AG10803 (cell line): ENCODE results near the gene PLIN1.

ENCODE experiments used
- DNase-seq: peaks from one replicate; pipeline ENCODE4 v3.0.0; 2010; ENCODE audit warnings: low read depth
- H3K4me3 ChIP-seq: 2 replicates; pipeline ENCODE4 v1.5.1; 2011; ENCODE audit warnings: mild to moderate bottlenecking, low read length, control low read depth
- CTCF ChIP-seq: conservative IDR thresholded peaks from 2 replicates; pipeline ENCODE4 v1.5.1; 2011; ENCODE audit warnings: mild to moderate bottlenecking, low read length, control low read depth, inconsistent platforms

The PLIN1 gene

GRCh38 chr15:89679212-89679611 lies at the start of gene PLIN1:
PLIN1 (minus strand) TSS chr15:89679367; CDS start chr15:89677489, 1,878 bp downstream.
- TF ChIP-seq CTCF = no peak
- no peak within 1 kb of the TSS for H3K4me3 ChIP-seq
- no peak for DNase-seq

- no peak for TF ChIP-seq CTCF
- DNase-seq = peak; percentile 69
- no peak overlapping the region for H3K4me3 ChIP-seq
These were observed 49.1 kb upstream of the PLIN1 start for GRCh38 chr15:89728254-89728653.

GRCh38 chr15:89725064-89725463 lies 45.9 kb upstream of the PLIN1 start:
- DNase-seq = no peak
- H3K4me3 ChIP-seq = no peak overlapping the region
- no peak for TF ChIP-seq CTCF

GRCh38 chr15:89724621-89725020 lies 45.5 kb upstream of the PLIN1 start:
- no peak for DNase-seq
- no peak for TF ChIP-seq CTCF
- H3K4me3 ChIP-seq = no peak overlapping the region

- TF ChIP-seq CTCF = no peak
- DNase-seq = no peak
- no peak overlapping the region for H3K4me3 ChIP-seq
These were observed 43.9 kb upstream of the PLIN1 start for GRCh38 chr15:89723031-89723430.

- TF ChIP-seq CTCF = no peak
- DNase-seq = peak; percentile 38
- H3K4me3 ChIP-seq = no peak overlapping the region
These were observed 35.6 kb upstream of the PLIN1 start for GRCh38 chr15:89714775-89715174.

GRCh38 chr15:89707577-89707976 lies 28.4 kb upstream of the PLIN1 start:
- no peak for TF ChIP-seq CTCF
- H3K4me3 ChIP-seq = no peak overlapping the region
- no peak for DNase-seq
